ENCODE results near the gene AGFG1. TPM values are rescaled to one million over a fixed set of nuclear protein-coding genes. Genes with fewer than 3 reads are reported as not detected.

The AGFG1 gene
- total RNA-seq, 2 donors from 2014 or later: 10.2 to 16.1 TPM

DNA sequence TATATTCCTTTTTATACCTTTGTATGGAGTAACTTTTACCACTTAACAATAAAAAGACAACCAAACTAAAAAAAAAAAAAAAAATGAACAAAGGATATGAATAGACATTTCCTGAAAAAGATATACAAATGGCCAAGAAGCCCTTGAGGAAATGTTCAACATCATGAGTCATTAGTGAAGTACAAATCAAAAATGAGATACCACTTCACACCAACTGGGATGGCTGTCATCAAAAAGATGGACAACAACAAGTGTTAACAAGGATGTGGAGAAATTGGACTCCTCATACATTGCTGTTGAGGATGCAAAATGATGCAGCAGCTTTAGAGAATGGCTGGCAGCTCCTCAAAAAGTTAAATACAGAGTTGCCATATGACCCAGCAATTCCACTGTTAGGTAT is 104.2 kb downstream of the AGFG1 start:
- no peaks in the 10 kb centered on the region for H3K9me3 ChIP-seq
- DNase-seq (no peak), ATAC-seq (no peak)
- H3K36me3 ChIP-seq (replicated peaks in 1 of 2; ENCODE audit: insufficient read depth in 1 of 2, low read depth in 2 of 2): no peaks in the 10 kb centered on the region
- H3K27ac ChIP-seq: no peak overlapping the region
- no peak overlapping the region for H3K4me3 ChIP-seq
- TF ChIP-seq, protein P1, sequence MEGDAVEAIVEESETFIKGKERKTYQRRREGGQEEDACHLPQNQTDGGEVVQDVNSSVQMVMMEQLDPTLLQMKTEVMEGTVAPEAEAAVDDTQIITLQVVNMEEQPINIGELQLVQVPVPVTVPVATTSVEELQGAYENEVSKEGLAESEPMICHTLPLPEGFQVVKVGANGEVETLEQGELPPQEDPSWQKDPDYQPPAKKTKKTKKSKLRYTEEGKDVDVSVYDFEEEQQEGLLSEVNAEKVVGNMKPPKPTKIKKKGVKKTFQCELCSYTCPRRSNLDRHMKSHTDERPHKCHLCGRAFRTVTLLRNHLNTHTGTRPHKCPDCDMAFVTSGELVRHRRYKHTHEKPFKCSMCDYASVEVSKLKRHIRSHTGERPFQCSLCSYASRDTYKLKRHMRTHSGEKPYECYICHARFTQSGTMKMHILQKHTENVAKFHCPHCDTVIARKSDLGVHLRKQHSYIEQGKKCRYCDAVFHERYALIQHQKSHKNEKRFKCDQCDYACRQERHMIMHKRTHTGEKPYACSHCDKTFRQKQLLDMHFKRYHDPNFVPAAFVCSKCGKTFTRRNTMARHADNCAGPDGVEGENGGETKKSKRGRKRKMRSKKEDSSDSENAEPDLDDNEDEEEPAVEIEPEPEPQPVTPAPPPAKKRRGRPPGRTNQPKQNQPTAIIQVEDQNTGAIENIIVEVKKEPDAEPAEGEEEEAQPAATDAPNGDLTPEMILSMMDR (IDR thresholded peaks at IDR 0.05): no peak
- TF ChIP-seq POLR2A (IDR thresholded peaks at IDR 0.05): no peak
- no peaks in the 10 kb centered on the region for H3K4me1 ChIP-seq
- no peaks in the 10 kb centered on the region for H3K27me3 ChIP-seq
- intact Hi-C loops (cut with DNase I): no loop called here

DNA sequence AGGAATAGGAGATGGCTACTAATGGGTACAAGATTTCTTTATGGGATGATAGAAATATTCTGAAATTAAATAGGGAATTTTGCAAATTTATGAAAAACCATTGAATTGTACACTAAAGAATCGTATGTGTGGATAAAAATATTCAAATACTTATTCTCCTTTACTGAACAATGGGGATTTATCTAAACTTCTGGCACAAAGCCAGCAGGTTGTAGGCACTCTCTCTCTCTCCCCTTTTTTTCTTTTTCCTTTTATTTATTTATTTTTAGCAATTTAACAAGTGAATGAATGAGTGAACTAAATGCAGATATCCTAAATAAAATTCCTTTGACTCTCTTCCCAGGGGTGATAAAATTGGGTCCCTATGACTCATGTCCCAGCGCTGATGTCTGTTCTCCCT is 104.9 kb downstream of the AGFG1 start:
- 58 to 61% methylated on average over 2 of the region's 2 CpGs for WGBS, 2 donors
- Histone ChIP-seq H3K4me3 (no peak overlapping the region), H3K36me3 (replicated peaks in 1 of 2; ENCODE audit: insufficient read depth in 1 of 2, low read depth in 2 of 2) (no peaks in the 10 kb centered on the region), H3K9me3 (no peaks in the 10 kb centered on the region), H3K27ac (no peak overlapping the region), H3K4me1 (no peaks in the 10 kb centered on the region), H3K27me3 (no peaks in the 10 kb centered on the region)
- intact Hi-C loops (cut with DNase I): no loop called here
- no peak for TF ChIP-seq POLR2A (IDR thresholded peaks at IDR 0.05)
- TF ChIP-seq, protein P1 (IDR thresholded peaks at IDR 0.05): no peak
- ATAC-seq (no peak), DNase-seq (no peak)

DNA sequence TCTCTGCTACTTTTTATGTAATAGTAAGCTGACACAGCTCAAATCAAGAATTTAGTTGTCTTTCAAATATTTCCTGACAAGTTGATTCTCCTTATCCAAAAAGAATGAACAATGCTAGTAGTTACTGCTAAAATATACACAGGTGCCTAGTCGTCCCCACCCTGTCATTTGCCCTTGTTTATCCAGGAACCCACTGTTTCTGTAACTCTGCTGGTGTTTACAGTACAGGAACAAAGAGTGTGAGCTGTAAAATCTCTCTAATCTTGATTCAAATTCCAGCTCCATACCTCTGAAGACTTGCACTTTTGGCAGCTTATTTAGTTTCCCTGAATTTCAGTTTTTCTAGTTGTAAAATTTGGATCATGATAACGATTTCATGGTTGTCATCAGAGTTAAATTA is 105.6 kb downstream of the AGFG1 start:
- intact Hi-C loops (cut with DNase I): no loop called here
- Histone ChIP-seq H3K36me3 (replicated peaks in 1 of 2; ENCODE audit: insufficient read depth in 1 of 2, low read depth in 2 of 2) (no peaks in the 10 kb centered on the region), H3K27me3 (no peaks in the 10 kb centered on the region), H3K9me3 (peaks cover 0 to 4% (median 0%) of the 10 kb centered on the region in 3 donors), H3K4me3 (no peak overlapping the region), H3K4me1 (no peaks in the 10 kb centered on the region), H3K27ac (no peak overlapping the region)
- 16 to 31% methylated on average over 2 of the region's 2 CpGs for WGBS, 2 donors
- no peak for ATAC-seq
- no peak for DNase-seq
- TF ChIP-seq, protein P1 (IDR thresholded peaks at IDR 0.05): no peak
- TF ChIP-seq POLR2A (IDR thresholded peaks at IDR 0.05): no peak

DNA sequence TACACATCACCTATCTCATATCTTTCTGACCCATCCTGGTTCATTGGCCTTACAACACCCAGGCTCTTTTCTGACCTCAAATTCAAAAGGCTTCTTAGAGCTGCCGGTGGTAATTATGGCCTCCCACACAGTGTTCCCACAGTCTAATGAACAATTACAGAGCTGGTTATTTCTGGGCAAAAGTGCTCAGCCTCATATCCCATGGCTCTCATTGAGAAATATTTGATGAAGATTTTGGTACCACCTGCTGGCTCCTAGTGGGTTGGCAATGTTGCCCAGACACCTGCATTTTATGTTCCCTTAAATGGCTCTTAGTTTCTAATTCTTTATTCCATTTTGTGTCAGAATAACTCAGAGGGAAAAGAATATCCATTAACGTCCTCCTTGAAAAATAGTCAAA is 106.7 kb downstream of the AGFG1 start:
- DNase-seq (no peak), ATAC-seq (no peak)
- Histone ChIP-seq H3K4me1 (no peaks in the 10 kb centered on the region), H3K9me3 (peaks cover 0 to 13% (median 0%) of the 10 kb centered on the region in 3 donors), H3K4me3 (no peak overlapping the region), H3K36me3 (replicated peaks in 1 of 2; ENCODE audit: insufficient read depth in 1 of 2, low read depth in 2 of 2) (no peaks in the 10 kb centered on the region), H3K27me3 (no peaks in the 10 kb centered on the region), H3K27ac (no peak overlapping the region)
- WGBS, 2 donors: 38 to 60% methylated on average over 2 of the region's 2 CpGs
- TF ChIP-seq, protein P1 (IDR thresholded peaks at IDR 0.05): no peak
- TF ChIP-seq POLR2A (IDR thresholded peaks at IDR 0.05): no peak
- intact Hi-C loops (cut with DNase I): no loop called here

DNA sequence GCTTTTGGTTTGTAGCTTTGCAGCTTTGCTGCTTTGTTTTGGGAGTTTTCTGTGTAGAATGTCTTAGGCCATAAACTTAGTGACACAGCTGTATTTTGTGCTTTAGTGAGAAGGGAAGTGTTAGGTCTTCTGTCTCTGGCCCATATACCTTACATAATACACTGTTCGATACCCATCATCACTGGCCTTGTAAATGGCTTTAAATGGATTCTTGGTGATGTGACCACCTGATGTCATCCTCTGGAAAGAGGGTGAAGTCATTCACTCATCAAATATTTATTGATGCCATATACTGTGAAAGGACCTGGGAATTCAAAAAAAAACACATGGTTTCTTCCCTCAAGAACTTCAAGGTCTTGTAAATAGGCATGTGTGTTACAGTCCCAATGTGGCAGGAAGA is 107.8 kb downstream of the AGFG1 start:
- peaks cover 0 to 13% (median 0%) of the 10 kb centered on the region in 3 donors for H3K9me3 ChIP-seq
- H3K4me1 ChIP-seq: no peaks in the 10 kb centered on the region
- no peak overlapping the region for H3K4me3 ChIP-seq
- no peaks in the 10 kb centered on the region for H3K36me3 ChIP-seq (replicated peaks in 1 of 2; ENCODE audit: insufficient read depth in 1 of 2, low read depth in 2 of 2)
- H3K27me3 ChIP-seq: no peaks in the 10 kb centered on the region
- no peak overlapping the region for H3K27ac ChIP-seq
- TF ChIP-seq, protein P1 (IDR thresholded peaks at IDR 0.05): no peak
- no peak for TF ChIP-seq POLR2A (IDR thresholded peaks at IDR 0.05)
- intact Hi-C loops (cut with DNase I): no loop called here
- ATAC-seq (no peak), DNase-seq (no peak)
- WGBS, 2 donors: 95 to 100% methylated on average over 1 of the region's 1 CpG

Data from body of pancreas (tissue), 4 donors.